IMR-90 (cell line): ENCODE results near the gene RPS15. TPM values are rescaled to one million over a fixed set of nuclear protein-coding genes. Genes with fewer than 3 reads are reported as not detected.

ENCODE experiments used
- ATAC-seq: fragments of 200-7000 bp; cut with Tn5 transposase; 2 replicates; pipeline ENCODE4 v1.9.1; 2020; ENCODE audit warnings: low read depth, mild to moderate bottlenecking, moderate library complexity
- BruUV-seq: library from RNA; stranded (reverse); fragments of 400-500 nt; replicated peaks from 2 replicates; lab custom pipeline; 2021; lab: Mats Ljungman, UMichigan
- CTCF ChIA-PET: fragments of 300-600 bp; formaldehyde crosslinking; extraction: SDS; loops from one replicate; lab custom pipeline; 2021; ENCODE audit warnings: antibody characterized with exemption; lab: Yijun Ruan, JAX
- POLR2A ChIA-PET: fragments of 300-600 bp; sonication (Branson Sonifier 250); formaldehyde crosslinking; loops from one replicate; lab custom pipeline; 2022; ENCODE audit warnings: antibody characterized with exemption; ENCODE audit not compliant: unreplicated experiment; lab: Charles Lee
- DNase-seq: peaks from one replicate; pipeline ENCODE4 v3.0.0; 2013
- H2AFZ ChIP-seq: replicated peaks from 2 replicates; pipeline ENCODE3; 2013; ENCODE audit warnings: low read length, mild to moderate bottlenecking; ENCODE audit not compliant: poor library complexity
- H2AK5ac ChIP-seq: 2 replicates; pipeline ENCODE4 v1.6.1; 2013; ENCODE audit warnings: low read depth, low read length, inconsistent platforms
- H2AK9ac ChIP-seq: replicated peaks from 2 replicates; pipeline ENCODE3; 2013; ENCODE audit warnings: mild to moderate bottlenecking, low read depth, low read length, moderate library complexity; ENCODE audit not compliant: poor library complexity
- H2BK120ac ChIP-seq: 2 replicates; pipeline ENCODE4 v1.6.1; 2013; ENCODE audit warnings: low read depth, low read length, inconsistent platforms
- H2BK15ac ChIP-seq: 3 replicates; pipeline ENCODE4 v1.6.1; 2013; ENCODE audit warnings: low read depth, low read length, inconsistent platforms
- H2BK20ac ChIP-seq: 2 replicates; pipeline ENCODE4 v1.6.1; 2013; ENCODE audit warnings: low read depth, mild to moderate bottlenecking, inconsistent platforms, low read length, moderate library complexity
- H2BK5ac ChIP-seq: 2 replicates; pipeline ENCODE4 v1.6.1; 2013; ENCODE audit warnings: mild to moderate bottlenecking, low read depth, low read length, inconsistent platforms; ENCODE audit not compliant: poor library complexity, severe bottlenecking
- H3K14ac ChIP-seq: replicated peaks from 2 replicates; pipeline ENCODE4 v1.6.1; 2013; ENCODE audit warnings: low read depth, low read length, inconsistent platforms
- H3K18ac ChIP-seq: 2 replicates; pipeline ENCODE4 v1.6.1; 2013; ENCODE audit warnings: low read depth, low read length, control low read depth
- H3K23ac ChIP-seq: 2 replicates; pipeline ENCODE4 v1.6.1; 2013; ENCODE audit warnings: low read depth, low read length, inconsistent platforms
- H3K27ac ChIP-seq: 2 replicates; pipeline ENCODE4 v1.5.1; 2013; ENCODE audit warnings: mild to moderate bottlenecking, control low read depth, low read length; ENCODE audit not compliant: insufficient read depth
- H3K27me3 ChIP-seq: 2 replicates; pipeline ENCODE4 v1.6.1; 2013; ENCODE audit warnings: low read length; ENCODE audit not compliant: control insufficient read depth, insufficient read depth
- H3K36me3 ChIP-seq: 2 replicates; pipeline ENCODE4 v1.6.1; 2013; ENCODE audit warnings: low read length, mixed read lengths; ENCODE audit not compliant: control insufficient read depth, insufficient read depth
- H3K4ac ChIP-seq: 2 replicates; pipeline ENCODE4 v1.6.1; 2013; ENCODE audit warnings: low read depth, low read length, inconsistent platforms
- H3K4me1 ChIP-seq: 2 replicates; pipeline ENCODE4 v1.6.1; 2013; ENCODE audit warnings: low read length, mixed read lengths; ENCODE audit not compliant: control insufficient read depth, insufficient read depth
- H3K4me2 ChIP-seq: 2 replicates; pipeline ENCODE4 v1.6.1; 2013; ENCODE audit warnings: low read depth, mild to moderate bottlenecking, control low read depth, low read length, moderate library complexity
- H3K4me3 ChIP-seq: 2 replicates; pipeline ENCODE4 v1.5.1; 2013; ENCODE audit warnings: low read depth, mild to moderate bottlenecking, control low read depth, low read length, moderate library complexity; ENCODE audit not compliant: insufficient read depth
- H3K56ac ChIP-seq: 2 replicates; pipeline ENCODE4 v1.6.1; 2013; ENCODE audit warnings: low read length, inconsistent platforms; ENCODE audit not compliant: insufficient read depth; ENCODE audit errors: extremely low read depth
- H3K79me1 ChIP-seq, 2 experiments: 2 replicates each; pipeline ENCODE4 v1.6.1; 2013; ENCODE audit warnings: low read length in 2 of 2, inconsistent platforms in 1 of 2, low read depth in 1 of 2
- H3K9ac ChIP-seq: 2 replicates; pipeline ENCODE4 v1.6.1; 2013; ENCODE audit warnings: low read depth, low read length, control low read depth
- H3K9me1 ChIP-seq: 2 replicates; pipeline ENCODE4 v1.6.1; 2013; ENCODE audit warnings: low read length, inconsistent platforms; ENCODE audit not compliant: insufficient read depth
- H3K9me3 ChIP-seq: 2 replicates; pipeline ENCODE4 v1.6.1; 2013; ENCODE audit warnings: low read length; ENCODE audit not compliant: control insufficient read depth, insufficient read depth
- H4K20me1 ChIP-seq: 2 replicates; pipeline ENCODE4 v1.6.1; 2013; ENCODE audit warnings: low read length, inconsistent platforms; ENCODE audit not compliant: insufficient read depth
- H4K5ac ChIP-seq: 2 replicates; pipeline ENCODE4 v1.6.1; 2013; ENCODE audit warnings: mild to moderate bottlenecking, low read depth, low read length, control low read depth
- H4K8ac ChIP-seq, 2 experiments: 2 replicates each; pipeline ENCODE4 v1.6.1; 2013; ENCODE audit warnings: low read depth in 2 of 2, low read length in 2 of 2, control low read depth in 1 of 2, inconsistent platforms in 1 of 2
- H4K91ac ChIP-seq: 2 replicates; pipeline ENCODE4 v1.6.1; 2013; ENCODE audit warnings: low read depth, low read length, inconsistent platforms; ENCODE audit not compliant: insufficient read depth
- BHLHE40 ChIP-seq: fragments of 150-350 bp; IDR thresholded peaks from 2 replicates; pipeline ENCODE4 v1.6.1; 2016; ENCODE audit warnings: mild to moderate bottlenecking, low read depth, low read length
- CEBPB ChIP-seq: IDR thresholded peaks from 2 replicates; pipeline ENCODE4 v1.6.1; 2012; ENCODE audit warnings: low read depth, low read length, improper control_type of control experiment
- CTCF ChIP-seq: conservative IDR thresholded peaks from 2 replicates; pipeline ENCODE4 v1.5.1; 2012; ENCODE audit warnings: mild to moderate bottlenecking, low read depth, low read length, improper control_type of control experiment
- ELK1 ChIP-seq: fragments of 150-350 bp; IDR thresholded peaks from 2 replicates; pipeline ENCODE4 v1.6.1; 2016; ENCODE audit warnings: low read depth, mild to moderate bottlenecking, low read length, moderate library complexity, borderline replicate concordance
- MAZ ChIP-seq: IDR thresholded peaks from 2 replicates; pipeline ENCODE4 v1.6.1; 2012; ENCODE audit warnings: low read depth, mild to moderate bottlenecking, low read length, improper control_type of control experiment, moderate library complexity, borderline replicate concordance
- MXI1 ChIP-seq: IDR thresholded peaks from 2 replicates; pipeline ENCODE4 v1.6.1; 2012; ENCODE audit warnings: low read depth, mild to moderate bottlenecking, low read length, moderate library complexity, borderline replicate concordance
- NFE2L2 ChIP-seq: fragments of 150-350 bp; IDR thresholded peaks from 2 replicates; pipeline ENCODE4 v1.6.1; 2016; ENCODE audit warnings: low read depth, mild to moderate bottlenecking, low read length
- POLR2A ChIP-seq: IDR thresholded peaks from 2 replicates; pipeline ENCODE4 v1.6.1; 2012; ENCODE audit warnings: mild to moderate bottlenecking, low read depth, low read length
- RCOR1 ChIP-seq: IDR thresholded peaks from 2 replicates; pipeline ENCODE4 v1.6.1; 2012; ENCODE audit warnings: mild to moderate bottlenecking, low read length, improper control_type of control experiment; ENCODE audit not compliant: insufficient replicate concordance
- RFX5 ChIP-seq: IDR thresholded peaks from 2 replicates; pipeline ENCODE4 v1.8.0; 2012; ENCODE audit warnings: low read depth, mild to moderate bottlenecking, low read length, moderate library complexity
- SMC3 ChIP-seq: fragments of 150-350 bp; IDR thresholded peaks from 2 replicates; pipeline ENCODE4 v1.6.1; 2016; ENCODE audit warnings: low read depth, mild to moderate bottlenecking, antibody characterized with exemption, low read length, moderate library complexity
- USF2 ChIP-seq: fragments of 150-350 bp; IDR thresholded peaks from 2 replicates; pipeline ENCODE4 v1.6.1; 2017; ENCODE audit warnings: mild to moderate bottlenecking, antibody characterized with exemption, low read length, low read depth
- WGBS, 2 experiments: methylation state at CpG; one replicate each; pipeline versions ENCODE4 v1.1.5 to v1.1.7; 2013; ENCODE audit warnings: missing lambda C conversion rate in 2 of 2; ENCODE audit not compliant: insufficient read length in 1 of 2; ENCODE audit errors: extremely low coverage in 2 of 2; 5-methylcytosine and 5-hydroxymethylcytosine counted together
- dilution Hi-C: fragments of 300-500 bp; cut with HindIII; formaldehyde crosslinking; loops from one replicate; pipeline ENCODE4 v1.14.3; 2018; ENCODE audit warnings: low sequenced_read_pairs; ENCODE audit not compliant: unreplicated experiment
- in situ Hi-C: fragments of 300-500 bp; cut with MboI; formaldehyde crosslinking; loops from 3 replicates; pipeline ENCODE4 v1.14.3; 2019; ENCODE audit warnings: low sequenced_read_pairs, inconsistent platforms, mixed read lengths
- intact Hi-C: fragments of 100-400 bp; cut with micrococcal nuclease; formaldehyde crosslinking; loops from 2 replicates; pipeline ENCODE4 v1.10.0; 2022
- polyA plus RNA-seq, 3 experiments: library from polyadenylated mRNA; depleted of rRNA; stranded (reverse); fragments of >200 nt; gene quantifications; 2 replicates each; pipeline ENCODE4 v1.2.3, GENCODE V29; 2012; ENCODE audit warnings: low replicate concordance in 1 of 3
- total RNA-seq: library from RNA; depleted of rRNA; stranded (reverse); fragments of >200 nt; gene quantifications from 2 replicates; pipeline ENCODE4 v1.2.3, GENCODE V29; 2012

RPS15 gene
- total and polyA plus RNA-seq, 2 of the 4 experiments (the other 2 are of a cell fraction), result 1,179 to 1,855 TPM

GRCh38 chr19:1429750-1430149 is 8.4 kb upstream of the RPS15 start:
- Histone ChIP-seq H3K4ac (no peak overlapping the region), H4K5ac (no peak overlapping the region), H3K4me1 (no peaks in the 10 kb centered on the region), H2BK5ac (no peak overlapping the region), H4K91ac (no peak overlapping the region), H2BK20ac (no peak overlapping the region), H3K79me1 (peaks cover 23 to 70% of the 10 kb centered on the region in 2 experiments), H3K18ac (no peak overlapping the region), H4K20me1 (peaks cover 30% of the 10 kb centered on the region), H2AK5ac (no peak overlapping the region), H3K56ac (no peak overlapping the region), H3K27me3 (no peaks in the 10 kb centered on the region), H3K9me3 (no peaks in the 10 kb centered on the region), H3K36me3 (peaks cover 73% of the 10 kb centered on the region), H3K9ac (no peak overlapping the region), H2BK15ac (no peak overlapping the region), H3K14ac (no peak overlapping the region), H3K4me3 (no peak overlapping the region), H4K8ac (no peak overlapping the region), H2AK9ac (no peak overlapping the region), H3K9me1 (0 out of 2 replicates have a peak, but pooled peaks cover 3% of the 10 kb centered on the region), H2BK120ac (no peak overlapping the region), H3K27ac (no peak overlapping the region), H3K23ac (no peak overlapping the region), H3K4me2 (no peak overlapping the region), H2AFZ (no peak overlapping the region)
- no peak for DNase-seq
- 81% methylated on average over 4 of the region's 14 CpGs; no CpG with 5 or more reads in 1 of the 2 experiments for WGBS, 2 experiments
- ATAC-seq, result no peak
- in situ Hi-C loops (no loop called here), dilution Hi-C loops (no loop called here), intact Hi-C loops (no loop called here)
- TF ChIP-seq RCOR1 (no peak), ELK1 (no peak), CEBPB (no peak), USF2 (no peak), RFX5 (no peak), NFE2L2 (no peak), BHLHE40 (no peak), POLR2A (no peak), MAZ (no peak), CTCF (no peak), SMC3 (no peak), MXI1 (no peak)
- ChIA-PET CTCF (no interaction called here), POLR2A (no interaction called here)
- BruUV-seq, result no TSS peak
